ENCODE results near the gene TPCN1.

- TF ChIP-seq CTCF (IDR thresholded peaks at IDR 0.05): no peak
- TF ChIP-seq POLR2A (IDR thresholded peaks at IDR 0.05): no peak
Measured at GRCh38 chr12:113316155-113316554, 94.9 kb downstream of the TPCN1 start.

All from Peyer's patch (tissue), 4 donors.